Osteocyte (in vitro differentiated cells): ENCODE results near the gene DAB2IP. TPM values are rescaled to one million over a fixed set of nuclear protein-coding genes. Genes with fewer than 3 reads are reported as not detected.

Experiments used
- DNase-seq: peaks from one replicate; pipeline ENCODE4 v3.0.0; 2021; ENCODE audit warnings: mixed read lengths; ENCODE audit not compliant: unreplicated experiment; ENCODE audit errors: extremely low spot score
- H3K27ac Mint-ChIP-seq: one replicate; pipeline ENCODE4 v1.8.0; 2021; ENCODE audit warnings: mild to moderate bottlenecking, mixed read lengths; ENCODE audit not compliant: unreplicated experiment
- H3K27me3 Mint-ChIP-seq: one replicate; pipeline ENCODE4 v1.8.0; 2021; ENCODE audit warnings: mixed read lengths; ENCODE audit not compliant: unreplicated experiment
- H3K36me3 Mint-ChIP-seq: one replicate; pipeline ENCODE4 v1.8.0; 2021; ENCODE audit warnings: mixed read lengths; ENCODE audit not compliant: unreplicated experiment
- H3K4me1 Mint-ChIP-seq: one replicate; pipeline ENCODE4 v1.8.0; 2021; ENCODE audit warnings: mixed read lengths; ENCODE audit not compliant: unreplicated experiment
- H3K4me3 Mint-ChIP-seq: one replicate; pipeline ENCODE4 v1.8.0; 2021; ENCODE audit warnings: mild to moderate bottlenecking, moderate library complexity, mixed read lengths; ENCODE audit not compliant: unreplicated experiment
- H3K9me3 Mint-ChIP-seq: one replicate; pipeline ENCODE4 v1.8.0; 2021; ENCODE audit warnings: mixed read lengths; ENCODE audit not compliant: unreplicated experiment
- total RNA-seq: library from RNA; stranded (reverse); gene quantifications from 2 replicates; pipeline ENCODE4 v1.2.1, GENCODE V29; 2021
- TF ChIP-seq, protein P1 (sequence below): fragments of 200-600 bp; sonication (generic); IDR thresholded peaks from 2 replicates; pipeline ENCODE4 v1.5.0; 2021; ENCODE audit warnings: antibody characterized with exemption, mild to moderate bottlenecking, moderate library complexity

Gene DAB2IP
- total RNA-seq, 1 donor from 2014 or later = 43.6 TPM

DNA sequence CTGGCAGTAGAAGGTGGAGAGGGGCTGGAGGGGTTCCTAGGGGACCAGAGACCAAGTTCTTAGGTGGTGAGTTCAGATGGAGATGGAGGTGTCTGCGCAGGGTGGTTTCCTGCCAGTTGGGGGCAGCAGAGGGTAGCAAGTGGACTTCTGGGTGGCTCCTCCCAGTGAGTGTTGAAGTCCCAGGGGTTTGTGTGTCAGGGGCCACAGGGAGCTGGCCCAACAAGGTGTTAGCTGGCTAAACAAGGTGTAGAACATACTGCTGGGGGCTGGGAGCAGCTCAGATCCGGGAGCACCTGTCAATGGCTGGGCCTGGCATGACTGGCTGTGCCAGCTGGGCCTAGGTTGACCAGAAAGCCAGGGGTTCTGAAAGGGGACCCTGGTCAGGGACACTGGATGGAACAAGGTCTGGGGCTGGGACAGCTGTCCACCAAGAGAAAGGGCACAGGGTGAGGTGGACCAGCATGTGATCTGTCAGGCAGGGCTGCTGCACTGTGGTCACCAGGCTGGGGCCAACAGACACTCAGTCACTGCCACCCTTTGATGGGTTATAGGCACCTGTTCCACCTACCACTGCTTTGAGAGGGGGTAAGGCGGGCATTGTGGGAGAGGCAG lies 35.6 kb downstream of the DAB2IP start:
- TF ChIP-seq, protein P1, sequence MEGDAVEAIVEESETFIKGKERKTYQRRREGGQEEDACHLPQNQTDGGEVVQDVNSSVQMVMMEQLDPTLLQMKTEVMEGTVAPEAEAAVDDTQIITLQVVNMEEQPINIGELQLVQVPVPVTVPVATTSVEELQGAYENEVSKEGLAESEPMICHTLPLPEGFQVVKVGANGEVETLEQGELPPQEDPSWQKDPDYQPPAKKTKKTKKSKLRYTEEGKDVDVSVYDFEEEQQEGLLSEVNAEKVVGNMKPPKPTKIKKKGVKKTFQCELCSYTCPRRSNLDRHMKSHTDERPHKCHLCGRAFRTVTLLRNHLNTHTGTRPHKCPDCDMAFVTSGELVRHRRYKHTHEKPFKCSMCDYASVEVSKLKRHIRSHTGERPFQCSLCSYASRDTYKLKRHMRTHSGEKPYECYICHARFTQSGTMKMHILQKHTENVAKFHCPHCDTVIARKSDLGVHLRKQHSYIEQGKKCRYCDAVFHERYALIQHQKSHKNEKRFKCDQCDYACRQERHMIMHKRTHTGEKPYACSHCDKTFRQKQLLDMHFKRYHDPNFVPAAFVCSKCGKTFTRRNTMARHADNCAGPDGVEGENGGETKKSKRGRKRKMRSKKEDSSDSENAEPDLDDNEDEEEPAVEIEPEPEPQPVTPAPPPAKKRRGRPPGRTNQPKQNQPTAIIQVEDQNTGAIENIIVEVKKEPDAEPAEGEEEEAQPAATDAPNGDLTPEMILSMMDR = peak; percentile 92
- H3K4me3 Mint-ChIP-seq = no peak overlapping the region

DNA sequence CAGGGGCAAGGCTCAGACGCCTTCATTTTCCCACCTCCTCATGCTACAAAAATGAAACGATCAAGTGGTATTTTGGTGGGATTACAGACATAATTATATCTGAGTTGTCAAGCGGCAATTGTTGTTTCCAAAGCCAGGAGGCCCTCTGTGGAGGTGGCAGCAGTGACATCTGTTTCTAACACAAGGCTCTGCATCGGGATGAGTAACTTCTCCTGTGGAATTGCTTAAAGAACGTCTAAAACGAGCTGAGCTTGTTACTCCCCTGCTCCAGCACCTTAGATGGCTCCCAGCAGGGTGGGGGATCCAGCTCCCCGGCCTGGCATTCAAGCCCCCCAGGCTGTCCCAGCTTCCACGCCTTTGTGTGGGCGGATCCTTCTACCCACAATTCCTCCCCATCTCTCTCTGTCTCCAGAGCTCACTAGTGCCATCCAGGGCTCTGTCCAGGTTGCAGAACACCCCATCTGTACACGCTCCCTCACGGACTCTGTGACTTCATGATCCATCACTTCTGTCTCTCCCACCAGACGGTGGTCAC lies 36.8 kb downstream of the DAB2IP start:
- no peak for DNase-seq
- Mint-ChIP-seq H3K9me3 (no peaks in the 10 kb centered on the region), H3K27ac (no peak overlapping the region), H3K4me1 (peaks cover 17% of the 10 kb centered on the region), H3K36me3 (no peaks in the 10 kb centered on the region), H3K4me3 (no peak overlapping the region), H3K27me3 (no peaks in the 10 kb centered on the region)
- TF ChIP-seq, protein P1 = no peak

More for the DNA sequence above, 35.6 kb downstream of the DAB2IP start:
- peaks cover 5% of the 10 kb centered on the region for H3K4me1 Mint-ChIP-seq
- no peaks in the 10 kb centered on the region for H3K27me3 Mint-ChIP-seq
- no peaks in the 10 kb centered on the region for H3K9me3 Mint-ChIP-seq
- H3K36me3 Mint-ChIP-seq = no peaks in the 10 kb centered on the region
- no peak overlapping the region for H3K27ac Mint-ChIP-seq
- no peak for DNase-seq

DNA sequence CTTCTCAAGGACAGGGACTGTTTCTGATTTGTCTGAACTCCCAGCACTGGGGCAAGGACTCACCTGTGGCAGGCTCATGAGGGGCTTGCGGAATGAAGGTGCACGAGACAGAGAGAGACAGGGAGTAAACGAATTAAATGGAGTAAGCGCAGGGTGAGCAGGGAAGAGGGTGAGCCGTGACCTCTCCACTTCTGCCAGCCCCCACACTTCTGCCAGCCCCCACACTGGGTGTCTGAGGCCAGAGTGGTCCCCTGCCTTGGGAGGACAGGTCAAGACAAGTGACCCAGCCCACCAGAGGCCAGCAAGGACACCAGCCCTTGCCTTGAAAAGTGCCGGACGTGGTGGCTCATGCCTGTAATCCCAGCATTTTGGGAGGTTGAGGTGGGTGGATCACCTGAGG lies 37.2 kb downstream of the DAB2IP start:
- no peaks in the 10 kb centered on the region for H3K9me3 Mint-ChIP-seq
- TF ChIP-seq, protein P1 = no peak
- DNase-seq = no peak
- peaks cover 20% of the 10 kb centered on the region for H3K4me1 Mint-ChIP-seq
- no peaks in the 10 kb centered on the region for H3K27me3 Mint-ChIP-seq
- H3K4me3 Mint-ChIP-seq = no peak overlapping the region
- H3K27ac Mint-ChIP-seq = no peak overlapping the region
- H3K36me3 Mint-ChIP-seq = no peaks in the 10 kb centered on the region

DNA sequence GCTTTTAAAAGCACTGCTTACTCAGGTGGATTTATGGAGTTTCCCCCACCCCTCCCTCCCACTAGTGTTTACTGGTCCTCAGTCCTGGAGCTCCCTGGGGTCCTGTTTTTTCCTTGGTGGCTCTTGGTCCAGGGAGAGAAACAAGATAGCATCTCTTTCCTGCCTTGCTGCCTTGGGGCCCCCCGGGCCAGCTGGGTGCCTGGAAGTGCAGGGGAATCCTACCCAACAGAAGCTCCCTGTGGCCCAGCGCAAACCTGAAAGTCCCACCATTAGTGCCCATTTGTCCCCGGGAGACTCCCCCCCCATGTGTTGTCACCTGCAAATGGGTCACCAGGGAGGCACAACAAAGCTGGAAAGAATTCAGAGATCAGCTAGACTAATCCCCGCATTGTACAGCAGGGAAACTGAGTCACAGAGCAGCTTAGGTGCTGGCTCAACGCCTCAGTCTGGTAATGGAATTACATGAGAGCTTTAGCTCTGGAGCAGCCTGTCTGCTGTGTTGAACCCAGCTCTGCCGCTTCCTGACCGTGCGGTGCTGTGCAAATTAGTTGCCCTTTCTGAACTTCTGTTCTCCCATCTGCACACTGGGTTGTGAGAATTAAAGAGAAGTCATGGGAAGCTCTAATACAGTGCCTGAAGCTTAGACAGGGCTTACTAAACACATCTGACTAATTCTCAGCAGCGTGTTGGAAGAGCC lies 38.2 kb downstream of the DAB2IP start:
- DNase-seq = no peak
- H3K4me3 Mint-ChIP-seq = no peak overlapping the region
- TF ChIP-seq, protein P1 = no peak
- no peaks in the 10 kb centered on the region for H3K27me3 Mint-ChIP-seq
- H3K36me3 Mint-ChIP-seq = no peaks in the 10 kb centered on the region
- H3K4me1 Mint-ChIP-seq = peaks cover 20% of the 10 kb centered on the region
- H3K9me3 Mint-ChIP-seq = no peaks in the 10 kb centered on the region
- no peak overlapping the region for H3K27ac Mint-ChIP-seq

DNA sequence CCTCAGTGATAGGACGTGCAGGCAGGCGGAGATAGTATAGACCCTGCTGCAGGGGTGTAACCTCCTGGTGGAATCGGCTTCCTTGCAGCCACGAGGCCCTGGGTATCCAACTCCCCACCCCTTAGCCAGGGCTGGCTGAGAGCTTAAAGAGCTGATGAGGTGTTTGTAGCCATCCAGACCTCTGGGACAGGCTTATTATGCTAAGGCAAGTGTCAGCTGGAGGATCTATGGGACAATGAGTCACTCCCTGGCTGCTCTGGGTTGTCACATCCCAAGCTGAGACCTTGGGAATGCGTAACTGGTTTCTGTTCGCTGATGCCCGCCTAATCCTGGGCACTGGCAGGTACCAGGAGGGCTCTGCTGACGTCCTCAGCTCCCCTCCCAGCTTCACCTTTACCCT lies 38.9 kb downstream of the DAB2IP start:
- Mint-ChIP-seq H3K27ac (no peak overlapping the region), H3K4me1 (peaks cover 20% of the 10 kb centered on the region), H3K4me3 (no peak overlapping the region), H3K36me3 (no peaks in the 10 kb centered on the region), H3K27me3 (no peaks in the 10 kb centered on the region), H3K9me3 (no peaks in the 10 kb centered on the region)
- DNase-seq = no peak
- TF ChIP-seq, protein P1 = no peak
